ENCODE data around the gene LRCOL1. TPM values are rescaled to one million over a fixed set of nuclear protein-coding genes. Genes with fewer than 3 reads are reported as not detected.

Gene LRCOL1
- total RNA-seq, 1 donor from 2014 or later = not detected

- Mint-ChIP-seq H3K36me3 (ENCODE audit: insufficient read depth) (peaks cover 10% of the 10 kb centered on the region), H3K4me1 (ENCODE audit: low read depth) (no peaks in the 10 kb centered on the region), H3K9me3 (ENCODE audit: low read depth) (no peaks in the 10 kb centered on the region), H3K4me3 (ENCODE audit: low read depth) (no peak overlapping the region), H3K27ac (no peak overlapping the region), H3K27me3 (no peaks in the 10 kb centered on the region)
- no peak for DNase-seq (ENCODE audit: low spot score, unreplicated experiment)
- TF ChIP-seq, protein P1, sequence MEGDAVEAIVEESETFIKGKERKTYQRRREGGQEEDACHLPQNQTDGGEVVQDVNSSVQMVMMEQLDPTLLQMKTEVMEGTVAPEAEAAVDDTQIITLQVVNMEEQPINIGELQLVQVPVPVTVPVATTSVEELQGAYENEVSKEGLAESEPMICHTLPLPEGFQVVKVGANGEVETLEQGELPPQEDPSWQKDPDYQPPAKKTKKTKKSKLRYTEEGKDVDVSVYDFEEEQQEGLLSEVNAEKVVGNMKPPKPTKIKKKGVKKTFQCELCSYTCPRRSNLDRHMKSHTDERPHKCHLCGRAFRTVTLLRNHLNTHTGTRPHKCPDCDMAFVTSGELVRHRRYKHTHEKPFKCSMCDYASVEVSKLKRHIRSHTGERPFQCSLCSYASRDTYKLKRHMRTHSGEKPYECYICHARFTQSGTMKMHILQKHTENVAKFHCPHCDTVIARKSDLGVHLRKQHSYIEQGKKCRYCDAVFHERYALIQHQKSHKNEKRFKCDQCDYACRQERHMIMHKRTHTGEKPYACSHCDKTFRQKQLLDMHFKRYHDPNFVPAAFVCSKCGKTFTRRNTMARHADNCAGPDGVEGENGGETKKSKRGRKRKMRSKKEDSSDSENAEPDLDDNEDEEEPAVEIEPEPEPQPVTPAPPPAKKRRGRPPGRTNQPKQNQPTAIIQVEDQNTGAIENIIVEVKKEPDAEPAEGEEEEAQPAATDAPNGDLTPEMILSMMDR (IDR thresholded peaks at IDR 0.05; ENCODE audit: unreplicated experiment) = no peak
Observed at GRCh38 chr12:132572106-132572505, 38.3 kb downstream of the LRCOL1 start.

DNA sequence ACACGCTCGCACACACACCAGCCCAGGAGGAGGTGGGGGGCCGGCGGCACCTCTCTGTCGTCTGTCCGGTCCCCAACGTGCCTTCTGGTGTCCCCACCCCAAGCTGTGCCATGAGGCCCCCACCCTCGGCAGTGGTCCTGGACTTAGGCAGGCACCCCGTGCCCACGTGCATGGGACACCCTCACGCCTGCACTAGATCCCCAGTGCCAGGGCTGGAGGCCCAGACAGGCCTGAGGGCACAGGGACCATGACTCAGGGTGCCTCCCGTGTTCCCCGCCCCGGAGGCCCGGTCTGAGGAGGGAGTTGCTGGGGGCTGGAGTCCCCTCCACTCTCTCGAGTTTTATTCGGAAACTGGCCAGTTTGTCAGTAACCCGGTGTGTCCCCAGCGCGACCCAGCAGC lies 38.8 kb downstream of the LRCOL1 start:
- no peaks in the 10 kb centered on the region for H3K9me3 Mint-ChIP-seq (ENCODE audit: low read depth)
- DNase-seq (ENCODE audit: low spot score, unreplicated experiment) = no peak
- H3K27me3 Mint-ChIP-seq = no peaks in the 10 kb centered on the region
- H3K4me1 Mint-ChIP-seq (ENCODE audit: low read depth) = no peaks in the 10 kb centered on the region
- H3K36me3 Mint-ChIP-seq (ENCODE audit: insufficient read depth) = peaks cover 10% of the 10 kb centered on the region
- no peak overlapping the region for H3K4me3 Mint-ChIP-seq (ENCODE audit: low read depth)
- no peak overlapping the region for H3K27ac Mint-ChIP-seq
- TF ChIP-seq, protein P1 (IDR thresholded peaks at IDR 0.05; ENCODE audit: unreplicated experiment) = no peak

DNA sequence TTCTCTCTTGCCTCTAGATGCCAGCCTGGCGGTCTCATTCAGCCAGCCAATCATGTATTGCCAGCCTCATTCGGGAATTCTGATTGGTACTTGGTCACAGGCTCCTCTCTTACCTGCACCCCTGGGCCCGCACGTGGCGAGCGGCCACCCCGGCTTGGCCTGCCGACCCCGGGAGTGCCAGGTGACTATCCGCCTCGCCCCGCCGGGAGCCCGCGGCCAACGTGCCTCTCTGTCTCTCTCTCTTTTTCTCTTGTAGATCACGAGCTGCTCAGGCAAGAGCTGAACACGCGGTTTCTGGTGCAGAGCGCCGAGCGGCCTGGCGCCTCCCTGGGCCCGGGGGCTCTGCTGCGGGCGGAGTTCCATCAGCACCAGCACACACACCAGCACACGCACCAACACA lies 39.3 kb downstream of the LRCOL1 start:
- Mint-ChIP-seq H3K4me3 (ENCODE audit: low read depth) (no peak overlapping the region), H3K9me3 (ENCODE audit: low read depth) (no peaks in the 10 kb centered on the region), H3K36me3 (ENCODE audit: insufficient read depth) (peaks cover 10% of the 10 kb centered on the region), H3K4me1 (ENCODE audit: low read depth) (peaks cover 1% of the 10 kb centered on the region), H3K27me3 (no peaks in the 10 kb centered on the region), H3K27ac (no peak overlapping the region)
- DNase-seq (ENCODE audit: low spot score, unreplicated experiment) = no peak
- TF ChIP-seq, protein P1 (IDR thresholded peaks at IDR 0.05; ENCODE audit: unreplicated experiment) = no peak

DNA sequence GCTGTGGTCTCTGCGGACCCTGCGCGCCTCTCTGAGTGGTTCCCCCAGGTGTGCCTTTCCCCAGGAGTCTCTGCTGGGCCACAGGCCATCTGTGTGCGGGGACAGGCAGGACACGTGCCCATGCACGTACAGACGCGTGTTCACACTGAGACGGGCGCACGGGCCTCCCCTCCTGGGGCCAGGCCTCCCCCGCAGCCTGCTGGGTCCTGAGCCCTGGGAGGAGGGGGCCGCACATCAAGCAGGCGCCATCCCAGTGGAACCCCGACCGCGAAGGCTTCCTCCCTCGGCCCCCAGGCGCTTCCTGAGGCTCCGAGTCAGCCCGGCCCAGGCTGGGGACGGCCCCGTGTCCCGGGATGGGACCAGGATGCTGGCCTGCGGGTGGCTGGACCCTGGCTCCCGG lies 39.7 kb downstream of the LRCOL1 start:
- Mint-ChIP-seq H3K9me3 (ENCODE audit: low read depth) (no peaks in the 10 kb centered on the region), H3K27ac (no peak overlapping the region), H3K4me1 (ENCODE audit: low read depth) (peaks cover 1% of the 10 kb centered on the region), H3K36me3 (ENCODE audit: insufficient read depth) (peaks cover 9% of the 10 kb centered on the region), H3K27me3 (no peaks in the 10 kb centered on the region), H3K4me3 (ENCODE audit: low read depth) (no peak overlapping the region)
- DNase-seq (ENCODE audit: low spot score, unreplicated experiment) = no peak
- TF ChIP-seq, protein P1 (IDR thresholded peaks at IDR 0.05; ENCODE audit: unreplicated experiment) = no peak

GRCh38 chr12:132569856-132570480 lies 40.4 kb downstream of the LRCOL1 start:
- Mint-ChIP-seq H3K36me3 (ENCODE audit: insufficient read depth) (peaks cover 6% of the 10 kb centered on the region), H3K27me3 (no peaks in the 10 kb centered on the region), H3K9me3 (ENCODE audit: low read depth) (no peaks in the 10 kb centered on the region), H3K4me1 (ENCODE audit: low read depth) (peaks cover 2% of the 10 kb centered on the region), H3K4me3 (ENCODE audit: low read depth) (no peak overlapping the region), H3K27ac (no peak overlapping the region)
- TF ChIP-seq, protein P1 (IDR thresholded peaks at IDR 0.05; ENCODE audit: unreplicated experiment) = no peak
- no peak for DNase-seq (ENCODE audit: low spot score, unreplicated experiment)

Data from progenitor cell of endocrine pancreas (in vitro differentiated cells).